ENCODE data around the gene ILKAP. TPM values are rescaled to one million over a fixed set of nuclear protein-coding genes. Genes with fewer than 3 reads are reported as not detected.

ILKAP gene
- total and polyA plus RNA-seq, 8 donors, result 20.4 to 59.4 (median 37.8) TPM

GRCh38 chr2:238224356-238225035 is 21.0 kb upstream of the ILKAP start:
- peaks cover 0 to 9% (median 3%) of the 10 kb centered on the region in 4 donors for H3K36me3 ChIP-seq
- no peak for TF ChIP-seq POLR2A (IDR thresholded peaks at IDR 0.05)
- TF ChIP-seq CTCF (IDR thresholded peaks at IDR 0.05), result no peak
- no peak for TF ChIP-seq EP300 (IDR thresholded peaks at IDR 0.05)
- no peak for TF ChIP-seq POLR2AphosphoS5 (IDR thresholded peaks at IDR 0.05)
- WGBS, 5 donors, result 94 to 98% (median 96%) methylated on average over 28 to 29 of the region's 29 CpGs
- no peaks in the 10 kb centered on the region for H3K27me3 ChIP-seq
- no peaks in the 10 kb centered on the region for H3K9me3 ChIP-seq
- H3K4me1 ChIP-seq, result peaks cover 0 to 37% (median 11%) of the 10 kb centered on the region in 4 donors
- DNase-seq, result no peak
- H3K4me3 ChIP-seq, result no peak overlapping the region
- intact Hi-C loops (cut with DNase I; ENCODE audit: low total_unique reads), result no loop called here
- H3K27ac ChIP-seq, result no peak overlapping the region

GRCh38 chr2:238220892-238221521 is 17.5 kb upstream of the ILKAP start:
- Histone ChIP-seq H3K27ac (no peak overlapping the region), H3K9me3 (no peaks in the 10 kb centered on the region), H3K4me1 (peaks cover 0 to 9% (median 5%) of the 10 kb centered on the region in 4 donors), H3K27me3 (peaks cover 0 to 5% (median 0%) of the 10 kb centered on the region in 3 donors), H3K4me3 (peak overlapping the region in 1 of 4 donors; percentile 27), H3K36me3 (peaks cover 0 to 5% (median 2%) of the 10 kb centered on the region in 4 donors)
- DNase-seq, result no peak
- TF ChIP-seq CTCF (IDR thresholded peaks at IDR 0.05) (no peak), POLR2A (IDR thresholded peaks at IDR 0.05) (no peak), POLR2AphosphoS5 (IDR thresholded peaks at IDR 0.05) (no peak)
- 74 to 84% (median 82%) methylated on average over 20 to 23 of the region's 23 CpGs for WGBS, 5 donors
- intact Hi-C loops (cut with DNase I; ENCODE audit: low total_unique reads), result no loop called here

GRCh38 chr2:238220274-238220891 is 16.9 kb upstream of the ILKAP start:
- WGBS, 5 donors, result 59 to 90% (median 83%) methylated on average over 9 to 10 of the region's 10 CpGs
- no peak for DNase-seq
- TF ChIP-seq POLR2AphosphoS5 (IDR thresholded peaks at IDR 0.05), result no peak
- no peak for TF ChIP-seq CTCF (IDR thresholded peaks at IDR 0.05)
- TF ChIP-seq EP300 (IDR thresholded peaks at IDR 0.05), result no peak
- TF ChIP-seq POLR2A (IDR thresholded peaks at IDR 0.05), result no peak
- Histone ChIP-seq H3K27me3 (peaks cover 0 to 11% (median 0%) of the 10 kb centered on the region in 3 donors), H3K9me3 (no peaks in the 10 kb centered on the region), H3K27ac (no peak overlapping the region), H3K36me3 (peaks cover 0 to 5% (median 2%) of the 10 kb centered on the region in 4 donors), H3K4me3 (no peak overlapping the region), H3K4me1 (peaks cover 0 to 3% (median 0%) of the 10 kb centered on the region in 4 donors)
- intact Hi-C loops (cut with DNase I; ENCODE audit: low total_unique reads), result no loop called here

GRCh38 chr2:238216651-238217184 is 13.2 kb upstream of the ILKAP start:
- 85 to 93% (median 89%) methylated on average over 1 to 2 of the region's 2 CpGs for WGBS, 5 donors
- peaks cover 0 to 14% (median 0%) of the 10 kb centered on the region in 3 donors for H3K27me3 ChIP-seq
- H3K4me3 ChIP-seq, result no peak overlapping the region
- no peaks in the 10 kb centered on the region for H3K36me3 ChIP-seq
- peak in 1 of 2 donors; percentile 58 for DNase-seq
- no peak overlapping the region for H3K27ac ChIP-seq
- no peaks in the 10 kb centered on the region for H3K9me3 ChIP-seq
- TF ChIP-seq CTCF (IDR thresholded peaks at IDR 0.05) (no peak), POLR2AphosphoS5 (IDR thresholded peaks at IDR 0.05) (no peak), POLR2A (IDR thresholded peaks at IDR 0.05) (no peak), EP300 (IDR thresholded peaks at IDR 0.05) (no peak)
- intact Hi-C loops (cut with DNase I; ENCODE audit: low total_unique reads), result no loop called here
- H3K4me1 ChIP-seq, result no peaks in the 10 kb centered on the region

All from stomach (tissue), 9 donors.